Liver (tissue), 9 donors: ENCODE measurements around the gene CCNG1. TPM values are rescaled to one million over a fixed set of nuclear protein-coding genes. Genes with fewer than 3 reads are reported as not detected.

ENCODE experiments used
- DNase-seq: peaks from one replicate; pipeline ENCODE4 v3.0.0-alpha.2; 2017; ENCODE audit warnings: low spot score
- H3K27ac ChIP-seq, 2 donors: one replicate each; pipeline ENCODE4 v1.7.0; 2013; ENCODE audit warnings: inconsistent platforms in 2 of 2, low read length in 2 of 2, control low read depth in 1 of 2, low read depth in 1 of 2, mild to moderate bottlenecking in 1 of 2
- H3K27me3 ChIP-seq, 4 donors: one replicate each; pipeline versions ENCODE4 v1.6.1 to v1.7.0; 2013; ENCODE audit warnings: low read length in 3 of 4, inconsistent platforms in 1 of 4, mild to moderate bottlenecking in 1 of 4, moderate library complexity in 1 of 4; ENCODE audit not compliant: control insufficient read depth in 4 of 4, insufficient read depth in 4 of 4
- H3K36me3 ChIP-seq, 4 donors: one replicate each; pipeline versions ENCODE4 v1.6.1 to v1.7.0; 2013; ENCODE audit warnings: low read length in 3 of 4, mild to moderate bottlenecking in 3 of 4, low read depth in 1 of 4, moderate library complexity in 1 of 4; ENCODE audit not compliant: control insufficient read depth in 4 of 4, insufficient read depth in 3 of 4
- H3K4me1 ChIP-seq, 4 donors: one replicate each; pipeline versions ENCODE4 v1.6.1 to v1.7.0; 2013; ENCODE audit warnings: low read length in 3 of 4, mild to moderate bottlenecking in 3 of 4, moderate library complexity in 1 of 4; ENCODE audit not compliant: control insufficient read depth in 4 of 4, insufficient read depth in 4 of 4
- H3K4me3 ChIP-seq, 3 donors: one replicate each; pipeline versions ENCODE4 v1.6.1 to v1.7.0; 2013; ENCODE audit warnings: low read length in 3 of 3, control low read depth in 1 of 3, low read depth in 1 of 3, mild to moderate bottlenecking in 1 of 3
- H3K9ac ChIP-seq, 2 donors: one replicate each; pipeline ENCODE4 v1.7.0; 2013; ENCODE audit warnings: low read length in 2 of 2, mild to moderate bottlenecking in 2 of 2, moderate library complexity in 2 of 2, control low read depth in 1 of 2, low read depth in 1 of 2
- H3K9me3 ChIP-seq, 4 donors: one replicate each; pipeline versions ENCODE4 v1.6.1 to v1.7.0; 2013; ENCODE audit warnings: low read length in 3 of 4; ENCODE audit not compliant: control insufficient read depth in 4 of 4
- EGR1 ChIP-seq, 2 donors: IDR thresholded peaks; 2 replicates each; pipeline ENCODE4 v1.6.1; 2016 to 2018; ENCODE audit warnings: antibody characterized with exemption in 2 of 2, low read depth in 2 of 2
- FOXA1 ChIP-seq: IDR thresholded peaks from 2 replicates; pipeline ENCODE4 v1.6.1; 2016; ENCODE audit warnings: antibody characterized with exemption
- FOXA2 ChIP-seq: IDR thresholded peaks from 2 replicates; pipeline ENCODE4 v1.6.1; 2016; ENCODE audit warnings: antibody characterized with exemption
- HNF4A ChIP-seq, 2 donors: conservative IDR thresholded peaks; 2 replicates each; pipeline ENCODE4 v1.6.1; 2016; ENCODE audit warnings: antibody characterized with exemption in 2 of 2, mild to moderate bottlenecking in 2 of 2
- HNF4G ChIP-seq: IDR thresholded peaks from 2 replicates; pipeline ENCODE4 v1.6.1; 2016; ENCODE audit warnings: antibody characterized with exemption
- JUND ChIP-seq, 2 donors: IDR thresholded peaks; 2 replicates each; pipeline ENCODE4 v1.6.1; 2016; ENCODE audit warnings: antibody characterized with exemption in 2 of 2
- NR2F2 ChIP-seq: IDR thresholded peaks from 2 replicates; pipeline ENCODE4 v1.6.1; 2016; ENCODE audit warnings: antibody characterized with exemption
- RAD21 ChIP-seq, 2 donors: IDR thresholded peaks; 2 replicates each; pipeline ENCODE4 v1.6.1; 2016; ENCODE audit warnings: antibody characterized with exemption in 2 of 2, mild to moderate bottlenecking in 2 of 2
- REST ChIP-seq: IDR thresholded peaks from 2 replicates; pipeline ENCODE4 v1.6.1; 2016; ENCODE audit warnings: antibody characterized with exemption, mild to moderate bottlenecking
- RXRA ChIP-seq, 2 donors: IDR thresholded peaks; 2 replicates each; pipeline ENCODE4 v1.6.1; 2017 to 2018; ENCODE audit warnings: antibody characterized with exemption in 2 of 2, mild to moderate bottlenecking in 1 of 2
- TAF1 ChIP-seq: conservative IDR thresholded peaks from 2 replicates; pipeline ENCODE4 v1.6.1; 2016; ENCODE audit warnings: antibody characterized with exemption, mild to moderate bottlenecking
- YY1 ChIP-seq: IDR thresholded peaks from 2 replicates; pipeline ENCODE4 v1.6.1; 2016; ENCODE audit warnings: antibody characterized with exemption, mild to moderate bottlenecking
- WGBS: extraction: QIAGEN DNeasy Blood & Tissue Kit; methylation state at CpG from one replicate; pipeline ENCODE4 v1.1.7; 2013; 5-methylcytosine and 5-hydroxymethylcytosine counted together
- polyA plus RNA-seq, 2 donors: library from polyadenylated mRNA; stranded (reverse) in 1 of 2; unstranded in 1 of 2; fragments of 200-250 nt in 1 of 2; fragments of >200 nt in 1 of 2; fragmentation: Nextera tagmentation in 1 of 2; extraction: Ambion mirVana in 1 of 2; gene quantifications; one replicate each; pipeline versions ENCODE4 v1.2.1 to v1.2.3, GENCODE V29; 2013 to 2015
- total RNA-seq, 2 donors: library from RNA; depleted of rRNA; stranded (reverse); fragments of >200 nt; gene quantifications; one replicate each; pipeline ENCODE4 v1.2.3, GENCODE V29; 2014
- TF ChIP-seq, protein P1 (sequence below): fragments of 150-350 bp; IDR thresholded peaks from 2 replicates; pipeline ENCODE4 v1.5.1; 2017; ENCODE audit warnings: improper control_type of control experiment, low read depth, low read length; ENCODE audit not compliant: missing input control
- donor health status: healthy.
- donor health status: healthy.
- donor health status: healthy.
- donor health status: healthy.
- donor health status: healthy.

Gene CCNG1
- total and polyA plus RNA-seq, 4 donors, result 30.9 to 93.7 (median 74.1) TPM

GRCh38 chr5:163434401-163434866 is 3.0 kb upstream of the CCNG1 start:
- Histone ChIP-seq H3K9me3 (no peaks in the 10 kb centered on the region), H3K36me3 (no peaks in the 10 kb centered on the region), H3K4me1 (peaks cover 1 to 48% (median 23%) of the 10 kb centered on the region in 4 donors), H3K27me3 (no peaks in the 10 kb centered on the region), H3K27ac (peak overlapping the region in 1 of 2 donors; percentile 28), H3K9ac (no peak overlapping the region), H3K4me3 (no peak overlapping the region)
- TF ChIP-seq EGR1 (IDR thresholded peaks at IDR 0.05; ENCODE audit: low read depth in 2 of 2), result no peak
- TF ChIP-seq HNF4G, result no peak
- peak; percentile 40 for TF ChIP-seq YY1
- no peak for TF ChIP-seq FOXA1
- no peak for TF ChIP-seq TAF1
- peak; percentile 56 for TF ChIP-seq NR2F2
- 22% methylated on average over 3 of the region's 3 CpGs for WGBS
- no peak for DNase-seq

DNA sequence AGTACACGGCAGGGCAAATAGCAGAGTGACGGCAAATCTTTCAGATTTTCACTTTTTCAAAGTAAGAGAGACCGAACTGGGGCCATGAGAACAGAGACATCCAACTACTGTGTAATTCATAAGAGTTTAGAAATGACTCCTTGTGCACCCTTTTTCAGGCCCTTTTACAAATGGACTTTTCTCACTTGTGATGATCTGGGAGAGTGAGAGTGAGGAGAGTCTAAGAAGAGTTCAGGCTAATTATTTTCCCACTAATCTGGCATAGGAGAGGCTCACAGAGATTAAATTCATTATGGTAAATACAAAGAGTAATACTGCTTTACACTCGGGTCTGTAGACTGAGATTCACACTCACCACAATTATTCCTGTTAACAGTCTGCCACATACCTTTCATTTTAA is 880 bp upstream of the CCNG1 start:
- no peaks in the 10 kb centered on the region for H3K9me3 ChIP-seq
- peak overlapping the region; percentile 27 to 40 for H3K9ac ChIP-seq
- peak overlapping the region; percentile 77 to 85 for H3K27ac ChIP-seq
- H3K27me3 ChIP-seq, result no peaks in the 10 kb centered on the region
- peak overlapping the region in 1 of 3 donors; percentile 41 for H3K4me3 ChIP-seq
- peaks cover 0 to 10% (median 2%) of the 10 kb centered on the region in 4 donors for H3K36me3 ChIP-seq
- TF ChIP-seq RXRA (IDR thresholded peaks at IDR 0.05), result no peak
- no peak for DNase-seq
- 31% methylated on average over 4 of the region's 4 CpGs for WGBS
- peaks cover 1 to 62% (median 39%) of the 10 kb centered on the region in 4 donors for H3K4me1 ChIP-seq

- Histone ChIP-seq H3K9ac (peak overlapping the region in 1 of 2 donors; percentile 40), H3K9me3 (no peaks in the 10 kb centered on the region), H3K27me3 (no peaks in the 10 kb centered on the region), H3K36me3 (peaks cover 2 to 15% (median 6%) of the 10 kb centered on the region in 4 donors), H3K27ac (peak overlapping the region; percentile 77 to 85), H3K4me3 (peak overlapping the region in 1 of 3 donors; percentile 41), H3K4me1 (peaks cover 1 to 58% (median 39%) of the 10 kb centered on the region in 4 donors)
- peak; percentile 63 for TF ChIP-seq FOXA2
- TF ChIP-seq YY1, result peak; percentile 88
- peak in 1 of 2 donors; percentile 48 for TF ChIP-seq JUND (IDR thresholded peaks at IDR 0.05)
- TF ChIP-seq, protein P1, sequence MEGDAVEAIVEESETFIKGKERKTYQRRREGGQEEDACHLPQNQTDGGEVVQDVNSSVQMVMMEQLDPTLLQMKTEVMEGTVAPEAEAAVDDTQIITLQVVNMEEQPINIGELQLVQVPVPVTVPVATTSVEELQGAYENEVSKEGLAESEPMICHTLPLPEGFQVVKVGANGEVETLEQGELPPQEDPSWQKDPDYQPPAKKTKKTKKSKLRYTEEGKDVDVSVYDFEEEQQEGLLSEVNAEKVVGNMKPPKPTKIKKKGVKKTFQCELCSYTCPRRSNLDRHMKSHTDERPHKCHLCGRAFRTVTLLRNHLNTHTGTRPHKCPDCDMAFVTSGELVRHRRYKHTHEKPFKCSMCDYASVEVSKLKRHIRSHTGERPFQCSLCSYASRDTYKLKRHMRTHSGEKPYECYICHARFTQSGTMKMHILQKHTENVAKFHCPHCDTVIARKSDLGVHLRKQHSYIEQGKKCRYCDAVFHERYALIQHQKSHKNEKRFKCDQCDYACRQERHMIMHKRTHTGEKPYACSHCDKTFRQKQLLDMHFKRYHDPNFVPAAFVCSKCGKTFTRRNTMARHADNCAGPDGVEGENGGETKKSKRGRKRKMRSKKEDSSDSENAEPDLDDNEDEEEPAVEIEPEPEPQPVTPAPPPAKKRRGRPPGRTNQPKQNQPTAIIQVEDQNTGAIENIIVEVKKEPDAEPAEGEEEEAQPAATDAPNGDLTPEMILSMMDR, result no peak
- TF ChIP-seq HNF4A (conservative IDR thresholded peaks at IDR 0.05), result no peak
- under 1% methylated on average over 6 of the region's 6 CpGs for WGBS
- DNase-seq, result no peak
Measured at GRCh38 chr5:163437011-163437308, 435 bp upstream of the CCNG1 start.

DNA sequence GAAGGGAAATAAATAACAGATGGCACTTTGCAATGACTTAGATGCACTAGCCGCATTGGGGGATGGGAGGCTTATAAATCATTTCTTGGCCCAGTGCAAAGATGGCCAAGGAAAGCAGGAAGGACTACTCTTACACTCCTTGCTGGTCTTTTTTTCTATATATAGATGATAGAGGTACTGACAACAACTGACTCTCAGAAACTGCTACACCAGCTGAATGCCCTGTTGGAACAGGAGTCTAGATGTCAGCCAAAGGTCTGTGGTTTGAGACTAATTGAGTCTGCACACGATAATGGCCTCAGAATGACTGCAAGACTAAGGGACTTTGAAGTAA is 1.7 kb downstream of the CCNG1 start:
- Histone ChIP-seq H3K27ac (peak overlapping the region in 1 of 2 donors; percentile 52), H3K4me3 (peak overlapping the region; percentile 84 to 97 (median 90)), H3K4me1 (peaks cover 0 to 37% (median 23%) of the 10 kb centered on the region in 4 donors), H3K36me3 (peaks cover 4 to 34% (median 22%) of the 10 kb centered on the region in 4 donors), H3K9ac (peak overlapping the region; percentile 5 to 21), H3K9me3 (no peaks in the 10 kb centered on the region), H3K27me3 (no peaks in the 10 kb centered on the region)
- DNase-seq, result no peak
- WGBS, result 13% methylated on average over 2 of the region's 2 CpGs
- TF ChIP-seq RAD21 (IDR thresholded peaks at IDR 0.05), result no peak
- no peak for TF ChIP-seq EGR1 (IDR thresholded peaks at IDR 0.05; ENCODE audit: low read depth in 2 of 2)
- TF ChIP-seq REST, result no peak
- TF ChIP-seq RXRA (IDR thresholded peaks at IDR 0.05), result peak in 1 of 2 donors; percentile 16
- peak in 1 of 2 donors; percentile 33 for TF ChIP-seq HNF4A (conservative IDR thresholded peaks at IDR 0.05)
- no peak for TF ChIP-seq NR2F2
- no peak for TF ChIP-seq HNF4G
